ENCODE measurements around the gene DNASE1L1. TPM values are rescaled to one million over a fixed set of nuclear protein-coding genes. Genes with fewer than 3 reads are reported as not detected.

DNASE1L1 gene
- total and polyA plus RNA-seq, 4 experiments from 2014 or later = 14.0 to 26.3 (median 20.7) TPM

- Mint-ChIP-seq H3K27ac (peak overlapping the region in 4 of 7 donors; percentile 37 to 76 (median 61)), H3K9me3 (no peaks in the 10 kb centered on the region), H3K36me3 (peaks cover 8 to 36% of the 10 kb centered on the region in 2 donors), H3K4me3 (peak overlapping the region in 1 of 8 donors; percentile 13), H3K27me3 (no peaks in the 10 kb centered on the region), H3K4me1 (peaks cover 9 to 55% (median 15%) of the 10 kb centered on the region in 4 donors)
- DNase-seq = no peak
- no peaks in the 10 kb centered on the region for H3K9me3 ChIP-seq (ENCODE audit: control insufficient read depth in 1 of 2, low read length in 2 of 2)
- ChIA-PET CTCF (ENCODE audit: partially characterized antibody) (no interaction called here), POLR2A (ENCODE audit: partially characterized antibody) (interaction anchor here (12.9 kb wide), 1 partner anchor 7 kb away, joined by 245 read pairs; no protein-coding TSS in a partner anchor)
- peaks cover 86% of the 10 kb centered on the region for H3K4me1 ChIP-seq (ENCODE audit: insufficient read depth, low read length)
- peaks cover 80% of the 10 kb centered on the region for H3K36me3 ChIP-seq (ENCODE audit: insufficient read depth, low read length)
- intact Hi-C loops (cut with micrococcal nuclease) = no loop called here
- H3K27me3 ChIP-seq (ENCODE audit: insufficient read depth, low read length) = no peaks in the 10 kb centered on the region
- H3K27ac ChIP-seq (ENCODE audit: low read depth, low read length) = no peak overlapping the region
- H3K4me3 ChIP-seq (ENCODE audit: low read length in 2 of 2) = no peak overlapping the region
Observed at GRCh38 chrX:154358829-154359228, 50.2 kb downstream of the DNASE1L1 start.

DNA sequence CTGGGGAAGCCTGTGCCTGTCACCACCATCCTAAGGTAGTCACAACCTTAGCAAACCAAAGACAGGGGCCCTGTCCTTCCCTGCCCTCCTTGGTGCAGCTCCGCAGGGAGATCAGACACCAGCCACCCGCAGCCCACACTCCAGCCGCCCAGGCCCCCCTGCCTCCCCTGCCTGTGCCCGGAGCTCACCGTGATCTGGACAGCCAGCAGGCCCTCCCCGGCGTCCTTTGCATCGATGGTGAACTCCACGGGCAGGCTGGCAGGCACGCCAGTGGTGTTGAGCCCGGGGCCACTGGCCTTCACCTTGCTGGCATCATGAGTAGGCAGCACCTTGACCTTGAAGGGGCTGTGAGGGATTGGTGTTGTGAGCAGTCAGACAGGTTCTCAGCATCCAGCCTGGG, 51.0 kb downstream of the DNASE1L1 start:
- POLR2A ChIA-PET (ENCODE audit: partially characterized antibody) = interaction anchor here (12.9 kb wide), 1 partner anchor 8 kb away, joined by 245 read pairs; no protein-coding TSS in a partner anchor
- CTCF ChIA-PET (ENCODE audit: partially characterized antibody) = no interaction called here
- Histone ChIP-seq H3K4me1 (ENCODE audit: insufficient read depth, low read length) (peaks cover 94% of the 10 kb centered on the region), H3K27ac (ENCODE audit: low read depth, low read length) (peak overlapping the region; percentile 21), H3K4me3 (ENCODE audit: low read length in 2 of 2) (no peak overlapping the region), H3K36me3 (ENCODE audit: insufficient read depth, low read length) (peaks cover 86% of the 10 kb centered on the region), H3K9me3 (ENCODE audit: control insufficient read depth in 1 of 2, low read length in 2 of 2) (no peaks in the 10 kb centered on the region), H3K27me3 (ENCODE audit: insufficient read depth, low read length) (no peaks in the 10 kb centered on the region)
- H3K36me3 Mint-ChIP-seq = peaks cover 8 to 34% of the 10 kb centered on the region in 2 donors
- peak in 1 of 5 donors; percentile 21 for DNase-seq
- no peaks in the 10 kb centered on the region for H3K27me3 Mint-ChIP-seq
- H3K27ac Mint-ChIP-seq = peak overlapping the region in 3 of 7 donors; percentile 57 to 76 (median 58)
- no peaks in the 10 kb centered on the region for H3K9me3 Mint-ChIP-seq
- H3K4me3 Mint-ChIP-seq = peak overlapping the region in 1 of 8 donors; percentile 12
- H3K4me1 Mint-ChIP-seq = peaks cover 11 to 60% (median 19%) of the 10 kb centered on the region in 4 donors
- intact Hi-C loops (cut with micrococcal nuclease) = no loop called here

DNA sequence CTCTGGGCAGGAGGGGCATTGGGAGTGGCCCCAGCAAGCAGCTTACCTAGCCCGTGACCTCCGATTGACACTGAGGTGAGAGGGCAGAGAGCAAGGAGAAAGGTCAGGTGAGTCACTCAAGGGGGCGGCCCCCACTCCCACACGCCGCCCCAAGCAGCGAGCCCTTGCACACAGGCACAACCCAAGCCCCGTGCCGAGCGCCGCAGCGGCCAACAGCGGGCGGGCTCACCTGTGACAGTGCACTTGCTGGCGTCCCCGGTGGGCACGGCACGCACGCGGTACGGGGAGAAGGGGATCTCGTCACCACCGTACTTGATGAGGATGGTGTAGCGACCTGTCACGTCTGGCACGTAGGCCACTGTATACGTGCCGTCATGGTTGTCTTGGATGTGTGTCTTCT, 51.8 kb downstream of the DNASE1L1 start:
- peak overlapping the region in 5 of 7 donors; percentile 55 to 85 (median 64) for H3K27ac Mint-ChIP-seq
- peaks cover 5 to 31% of the 10 kb centered on the region in 2 donors for H3K36me3 Mint-ChIP-seq

GRCh38 chrX:154356596-154356995, 52.5 kb downstream of the DNASE1L1 start:
- DNase-seq = no peak
- Mint-ChIP-seq H3K4me3 (peak overlapping the region in 1 of 8 donors; percentile 64), H3K9me3 (no peaks in the 10 kb centered on the region), H3K27ac (peak overlapping the region in 3 of 7 donors; percentile 74 to 84 (median 82)), H3K4me1 (peaks cover 11 to 65% (median 22%) of the 10 kb centered on the region in 4 donors), H3K36me3 (peaks cover 7 to 36% of the 10 kb centered on the region in 2 donors), H3K27me3 (no peaks in the 10 kb centered on the region)
- ChIA-PET CTCF (ENCODE audit: partially characterized antibody) (interaction anchor here (0.8 to 1.0 kb wide), 2 partner anchors 10 to 17 kb away, joined by 3 read pairs; no protein-coding TSS in a partner anchor), POLR2A (ENCODE audit: partially characterized antibody) (interaction anchor here (12.9 kb wide), 1 partner anchor 9 kb away, joined by 245 read pairs; no protein-coding TSS in a partner anchor)
- no peaks in the 10 kb centered on the region for H3K9me3 ChIP-seq (ENCODE audit: control insufficient read depth in 1 of 2, low read length in 2 of 2)
- H3K4me1 ChIP-seq (ENCODE audit: insufficient read depth, low read length) = peaks cover 94% of the 10 kb centered on the region
- no peaks in the 10 kb centered on the region for H3K27me3 ChIP-seq (ENCODE audit: insufficient read depth, low read length)
- no peak overlapping the region for H3K27ac ChIP-seq (ENCODE audit: low read depth, low read length)
- H3K4me3 ChIP-seq (ENCODE audit: low read length in 2 of 2) = no peak overlapping the region
- H3K36me3 ChIP-seq (ENCODE audit: insufficient read depth, low read length) = peaks cover 86% of the 10 kb centered on the region
- intact Hi-C loops (cut with micrococcal nuclease) = no loop called here

More for the DNA sequence above, 51.8 kb downstream of the DNASE1L1 start:
- peak in 1 of 5 donors; percentile 37 for DNase-seq
- peak overlapping the region; percentile 21 for H3K27ac ChIP-seq (ENCODE audit: low read depth, low read length)
- intact Hi-C loops (cut with micrococcal nuclease) = no loop called here
- H3K4me3 ChIP-seq (ENCODE audit: low read length in 2 of 2) = no peak overlapping the region
- ChIA-PET CTCF (ENCODE audit: partially characterized antibody) (interaction anchor here (0.8 to 1.0 kb wide), 2 partner anchors 9 to 16 kb away, joined by 3 read pairs; no protein-coding TSS in a partner anchor), POLR2A (ENCODE audit: partially characterized antibody) (interaction anchor here (12.9 kb wide), 1 partner anchor 9 kb away, joined by 245 read pairs; no protein-coding TSS in a partner anchor)
- peaks cover 86% of the 10 kb centered on the region for H3K36me3 ChIP-seq (ENCODE audit: insufficient read depth, low read length)
- Mint-ChIP-seq H3K27me3 (no peaks in the 10 kb centered on the region), H3K9me3 (no peaks in the 10 kb centered on the region), H3K4me3 (peak overlapping the region in 1 of 8 donors; percentile 39), H3K4me1 (peaks cover 9 to 63% (median 20%) of the 10 kb centered on the region in 4 donors)
- peaks cover 94% of the 10 kb centered on the region for H3K4me1 ChIP-seq (ENCODE audit: insufficient read depth, low read length)
- no peaks in the 10 kb centered on the region for H3K9me3 ChIP-seq (ENCODE audit: control insufficient read depth in 1 of 2, low read length in 2 of 2)
- no peaks in the 10 kb centered on the region for H3K27me3 ChIP-seq (ENCODE audit: insufficient read depth, low read length)

DNA sequence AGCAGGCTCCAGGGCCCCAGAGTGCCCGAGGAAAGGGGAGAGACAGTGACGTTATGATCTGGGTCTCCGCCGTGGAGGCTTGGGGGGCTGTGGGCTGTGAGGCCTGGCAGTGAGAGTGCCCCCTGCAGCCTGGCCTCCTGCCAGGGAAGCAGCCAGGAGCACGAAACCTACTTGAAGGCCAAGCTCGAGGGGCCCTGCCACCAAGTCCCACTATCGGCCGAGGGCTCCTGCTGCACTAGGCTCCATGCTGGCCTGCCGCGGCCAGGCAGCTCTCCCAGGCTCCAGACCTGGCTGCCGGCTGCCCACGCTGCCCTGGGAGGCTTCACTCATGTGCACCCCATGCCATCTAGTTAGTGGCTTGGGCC, 53.3 kb downstream of the DNASE1L1 start:
- no peaks in the 10 kb centered on the region for H3K27me3 ChIP-seq (ENCODE audit: insufficient read depth, low read length)
- H3K4me3 Mint-ChIP-seq = peak overlapping the region in 1 of 8 donors; percentile 45
- H3K4me1 Mint-ChIP-seq = peaks cover 14 to 65% (median 24%) of the 10 kb centered on the region in 4 donors
- intact Hi-C loops (cut with micrococcal nuclease) = no loop called here
- ChIA-PET CTCF (ENCODE audit: partially characterized antibody) (no interaction called here), POLR2A (ENCODE audit: partially characterized antibody) (interaction anchor here (0.8 to 12.9 kb wide), 2 partner anchors 10 to 280 kb away, joined by 3 to 245 read pairs; no protein-coding TSS in a partner anchor)
- H3K9me3 Mint-ChIP-seq = no peaks in the 10 kb centered on the region
- peaks cover 82% of the 10 kb centered on the region for H3K36me3 ChIP-seq (ENCODE audit: insufficient read depth, low read length)
- no peak for DNase-seq
- no peaks in the 10 kb centered on the region for H3K9me3 ChIP-seq (ENCODE audit: control insufficient read depth in 1 of 2, low read length in 2 of 2)
- H3K27ac ChIP-seq (ENCODE audit: low read depth, low read length) = no peak overlapping the region
- H3K27ac Mint-ChIP-seq = peak overlapping the region in 4 of 7 donors; percentile 29 to 74 (median 72)
- H3K36me3 Mint-ChIP-seq = peaks cover 8 to 35% of the 10 kb centered on the region in 2 donors
- peaks cover 97% of the 10 kb centered on the region for H3K4me1 ChIP-seq (ENCODE audit: insufficient read depth, low read length)
- H3K4me3 ChIP-seq (ENCODE audit: low read length in 2 of 2) = no peak overlapping the region
- no peaks in the 10 kb centered on the region for H3K27me3 Mint-ChIP-seq

- Histone ChIP-seq H3K4me1 (ENCODE audit: insufficient read depth, low read length) (peaks cover 99% of the 10 kb centered on the region), H3K27ac (ENCODE audit: low read depth, low read length) (peak overlapping the region; percentile 15), H3K9me3 (ENCODE audit: control insufficient read depth in 1 of 2, low read length in 2 of 2) (no peaks in the 10 kb centered on the region), H3K4me3 (ENCODE audit: low read length in 2 of 2) (no peak overlapping the region), H3K27me3 (ENCODE audit: insufficient read depth, low read length) (no peaks in the 10 kb centered on the region), H3K36me3 (ENCODE audit: insufficient read depth, low read length) (peaks cover 83% of the 10 kb centered on the region)
- DNase-seq = peak in 2 of 5 donors; percentile 6 to 31
- CTCF ChIA-PET (ENCODE audit: partially characterized antibody) = no interaction called here
- peak overlapping the region in 2 of 7 donors; percentile 70 to 74 for H3K27ac Mint-ChIP-seq
- no peaks in the 10 kb centered on the region for H3K9me3 Mint-ChIP-seq
- H3K4me3 Mint-ChIP-seq = peak overlapping the region in 1 of 8 donors; percentile 45
- H3K27me3 Mint-ChIP-seq = no peaks in the 10 kb centered on the region
- POLR2A ChIA-PET (ENCODE audit: partially characterized antibody) = interaction anchor here (0.8 to 12.9 kb wide), 3 partner anchors 11 to 280 kb away, joined by 3 to 245 read pairs (median 3); partner anchors contain the start of gene RPL10
- H3K4me1 Mint-ChIP-seq = peaks cover 16 to 65% (median 28%) of the 10 kb centered on the region in 4 donors
- intact Hi-C loops (cut with micrococcal nuclease) = no loop called here
- H3K36me3 Mint-ChIP-seq = peaks cover 8 to 39% of the 10 kb centered on the region in 2 donors
Observed at GRCh38 chrX:154355094-154355775, 53.8 kb downstream of the DNASE1L1 start.

DNA sequence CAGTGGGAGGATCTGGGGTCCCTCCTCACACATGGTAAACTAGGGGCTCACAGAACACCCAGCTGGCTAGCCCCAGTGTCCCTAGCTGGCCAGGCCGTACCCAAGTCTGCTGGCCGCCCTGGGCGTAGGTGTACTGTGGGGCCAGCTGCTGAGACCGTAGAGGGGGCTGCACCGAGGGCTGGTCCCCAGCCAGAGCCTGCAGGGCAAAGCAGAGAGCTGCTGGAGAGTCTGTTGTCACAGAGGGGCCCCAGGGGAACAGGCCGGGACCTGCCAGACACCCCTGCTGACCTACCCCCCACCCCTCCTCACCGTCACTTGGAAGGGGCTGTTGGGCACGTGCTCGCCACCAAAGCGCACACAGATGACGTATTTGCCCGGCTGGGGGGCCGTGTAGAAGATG, 54.5 kb downstream of the DNASE1L1 start:
- CTCF ChIA-PET (ENCODE audit: partially characterized antibody) = no interaction called here
- intact Hi-C loops (cut with micrococcal nuclease) = no loop called here
- Histone ChIP-seq H3K36me3 (ENCODE audit: insufficient read depth, low read length) (peaks cover 83% of the 10 kb centered on the region), H3K27me3 (ENCODE audit: insufficient read depth, low read length) (no peaks in the 10 kb centered on the region), H3K4me3 (ENCODE audit: low read length in 2 of 2) (no peak overlapping the region), H3K27ac (ENCODE audit: low read depth, low read length) (no peak overlapping the region), H3K9me3 (ENCODE audit: control insufficient read depth in 1 of 2, low read length in 2 of 2) (no peaks in the 10 kb centered on the region), H3K4me1 (ENCODE audit: insufficient read depth, low read length) (peaks cover 99% of the 10 kb centered on the region)
- Mint-ChIP-seq H3K4me3 (no peak overlapping the region), H3K36me3 (peaks cover 8 to 37% of the 10 kb centered on the region in 2 donors), H3K9me3 (no peaks in the 10 kb centered on the region), H3K27me3 (no peaks in the 10 kb centered on the region), H3K27ac (peak overlapping the region in 6 of 7 donors; percentile 18 to 92 (median 36)), H3K4me1 (peaks cover 16 to 73% (median 33%) of the 10 kb centered on the region in 4 donors)
- POLR2A ChIA-PET (ENCODE audit: partially characterized antibody) = interaction anchor here (0.8 to 12.9 kb wide), 4 partner anchors 12 to 178 kb away, joined by 3 to 245 read pairs (median 3); partner anchors contain the start of gene RPL10
- peak in 2 of 5 donors; percentile 5 to 16 for DNase-seq
